Measurements from ENCODE around the gene LPIN1.
"Not testable (repeated sequence)": the region's sequence is repeated elsewhere in the genome, so short reads cannot be mapped to it uniquely, and the experiment has no call there.

The LPIN1 gene

DNA sequence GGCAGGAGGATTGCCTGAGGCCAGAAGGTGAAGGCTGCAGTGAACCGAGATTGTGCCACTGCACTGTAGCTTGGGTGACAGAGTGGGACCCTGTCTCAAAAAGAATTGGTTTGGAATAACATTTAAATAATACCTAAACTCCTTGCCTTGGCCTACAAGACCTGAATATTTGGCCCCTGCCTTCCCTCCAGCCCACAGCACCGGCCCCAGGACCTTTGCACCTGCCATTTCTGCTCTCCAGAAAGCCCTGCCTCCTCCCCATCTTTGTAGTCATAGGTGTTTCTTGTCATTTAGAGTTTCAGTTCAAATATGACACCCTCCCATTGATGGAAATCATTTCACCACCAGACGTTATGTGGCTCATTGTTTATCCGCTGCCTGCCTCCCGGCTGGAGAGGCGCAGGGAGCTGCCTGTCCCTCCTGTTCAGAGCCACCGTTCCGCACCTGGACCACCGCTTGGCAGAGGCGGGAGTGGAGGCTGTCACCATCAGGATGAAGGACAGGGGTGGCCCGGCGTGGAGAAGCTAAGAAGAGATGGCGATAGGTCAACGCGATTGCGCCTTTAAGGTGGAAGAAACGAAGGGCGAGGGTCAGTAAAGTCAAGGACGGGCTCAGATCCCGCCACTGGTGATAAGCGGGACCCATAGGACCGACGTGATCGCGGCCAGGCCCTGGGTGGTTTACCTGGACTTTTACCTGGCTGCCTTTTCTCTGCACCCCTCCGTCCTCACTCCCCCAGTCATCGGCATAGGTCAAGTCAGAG, 638 bp upstream of the LPIN1 start:
- DNase-seq: no peak

DNA sequence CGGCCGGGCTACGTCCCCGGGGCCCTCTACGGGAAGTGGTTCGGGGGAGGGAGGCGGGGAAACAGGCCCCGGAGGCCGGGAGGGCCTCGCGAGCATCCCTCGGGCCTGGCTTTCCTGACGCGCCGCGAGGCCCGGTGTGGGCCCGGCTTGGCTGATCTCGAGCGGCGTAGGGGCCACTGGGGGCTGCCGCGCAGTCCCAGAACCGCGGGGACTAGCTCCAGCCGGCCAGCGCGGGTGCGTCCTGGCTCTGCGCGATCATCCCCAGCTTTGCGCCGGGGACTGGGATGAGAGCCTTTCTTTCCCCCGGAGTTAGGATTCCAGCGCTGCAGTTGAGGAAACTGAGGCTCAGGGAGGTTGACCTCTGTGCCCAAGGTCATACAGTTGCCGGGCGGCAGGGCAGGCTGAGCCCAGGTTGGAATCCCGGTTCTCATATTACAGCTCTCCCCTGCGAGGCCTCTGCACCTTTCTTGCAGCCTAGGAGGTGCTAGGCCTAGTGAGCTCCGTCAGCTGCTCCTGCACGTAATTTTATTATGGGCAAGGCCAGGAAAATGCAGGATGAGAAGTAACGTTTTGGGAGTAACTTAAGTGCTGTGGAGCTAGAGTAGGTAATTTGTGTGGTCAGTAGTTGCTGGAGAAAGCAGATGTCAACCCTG, 501 bp downstream of the LPIN1 start:
- no peak for DNase-seq

DNA sequence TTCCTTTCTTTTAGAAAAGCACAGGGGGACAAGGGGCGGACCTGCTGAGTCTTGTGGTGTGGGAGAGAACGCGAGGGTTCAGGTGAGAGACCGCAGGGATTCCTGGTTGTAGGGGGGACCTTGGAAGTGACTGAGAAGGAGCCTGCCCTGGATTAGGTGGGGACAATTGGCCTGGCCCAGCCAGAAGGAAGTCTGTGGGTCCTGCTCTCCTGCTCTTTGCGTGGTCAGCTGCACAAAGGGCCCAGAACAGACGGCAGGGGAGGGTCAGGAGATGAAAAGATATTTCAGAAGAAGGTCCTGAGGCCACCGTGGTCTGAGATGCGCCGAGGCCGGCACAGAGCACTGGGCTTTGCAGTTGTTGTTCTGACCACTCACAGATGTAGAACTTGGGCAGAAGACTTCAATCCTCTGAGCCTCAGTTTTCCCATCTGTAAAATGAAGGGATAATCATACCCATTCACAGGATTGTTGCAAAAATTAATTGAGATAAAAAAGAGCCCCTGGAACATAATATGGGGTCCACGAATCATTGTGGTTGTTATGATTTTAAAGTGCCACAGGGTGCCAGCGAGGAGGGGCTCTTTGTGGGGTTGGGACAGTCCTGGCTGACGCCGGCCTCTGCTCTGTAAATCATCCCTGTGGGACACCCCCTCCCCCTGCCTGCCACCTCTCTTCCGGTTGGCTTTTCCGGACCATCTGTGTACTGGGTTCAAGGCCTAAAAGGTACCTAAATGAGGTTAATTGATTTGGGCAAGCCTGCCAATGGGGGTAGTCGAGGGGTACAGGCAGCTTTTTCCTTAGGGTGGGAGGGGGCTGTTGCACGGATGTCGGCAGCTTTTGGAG, 1.8 kb downstream of the LPIN1 start:
- no peak for DNase-seq

DNA sequence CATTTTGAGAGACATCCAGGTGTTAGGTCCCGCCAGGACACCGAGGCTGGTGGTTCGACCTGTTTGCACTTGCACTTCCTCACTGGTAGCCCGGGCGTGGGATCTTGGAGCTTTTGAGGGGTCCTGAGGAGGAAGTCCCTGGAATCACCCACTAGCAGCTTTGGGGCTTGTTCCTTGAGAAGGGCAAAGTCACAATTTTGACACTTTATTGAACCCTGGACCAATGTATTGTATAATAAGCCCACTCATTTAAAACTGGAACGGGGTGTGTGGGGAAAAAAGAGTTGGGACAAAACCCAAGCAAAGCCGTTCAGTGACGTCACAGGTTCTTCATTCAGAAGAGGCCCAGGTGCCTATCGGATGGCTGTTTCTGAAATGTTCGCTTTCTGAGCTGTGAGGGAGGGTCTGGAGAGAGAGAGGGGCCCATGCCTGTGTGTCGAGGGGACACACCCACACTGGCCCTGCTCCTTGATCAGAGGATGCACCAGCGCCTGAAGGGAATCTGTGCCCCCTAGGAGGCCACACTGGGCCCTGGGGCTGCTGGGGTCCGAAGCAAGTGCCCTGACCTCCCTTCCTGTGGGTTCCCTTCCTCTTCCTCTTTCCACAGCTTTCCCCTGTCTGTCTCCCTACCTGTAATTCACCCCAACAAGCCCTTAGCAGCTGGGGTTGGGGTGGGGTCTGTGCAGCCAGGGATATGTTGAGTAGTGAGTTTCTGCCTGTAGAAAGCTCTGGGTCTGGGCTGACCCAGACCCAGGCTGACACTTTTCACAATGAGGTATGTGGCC, 2.6 kb downstream of the LPIN1 start:
- DNase-seq: no peak

DNA sequence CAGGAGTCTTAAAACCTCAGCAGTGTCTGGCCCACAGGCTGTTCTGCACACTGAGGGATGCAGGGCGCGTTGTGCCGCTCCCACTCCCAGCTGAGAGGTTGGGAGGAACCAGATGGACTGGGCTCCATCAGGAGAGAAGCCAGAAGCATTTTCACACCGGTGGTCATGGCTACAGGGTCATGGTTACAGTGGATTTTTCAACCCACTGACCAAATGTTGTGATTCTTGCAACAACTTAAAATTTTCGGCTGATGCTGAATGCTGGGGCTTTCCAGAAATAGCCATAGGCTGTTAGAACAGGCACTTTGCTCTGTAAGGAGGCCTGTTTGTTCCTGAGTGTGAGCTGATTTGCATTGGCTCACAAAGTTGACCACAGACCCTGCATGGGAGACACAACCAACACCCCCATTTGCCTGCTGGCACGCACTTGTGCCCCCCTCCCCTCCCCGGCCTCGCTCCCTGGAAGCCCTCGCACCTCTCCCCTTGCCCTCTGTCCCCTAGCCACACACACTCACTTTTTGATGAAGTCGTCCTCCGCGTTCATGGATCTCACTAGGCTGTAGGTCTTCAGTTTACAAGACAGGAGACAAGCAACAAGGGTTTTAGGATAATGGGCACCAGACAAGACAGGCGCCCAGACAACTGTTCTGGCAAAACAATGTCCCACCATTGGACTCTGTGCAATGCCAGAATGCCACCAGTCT, 3.4 kb downstream of the LPIN1 start:
- no peak for DNase-seq

DNA sequence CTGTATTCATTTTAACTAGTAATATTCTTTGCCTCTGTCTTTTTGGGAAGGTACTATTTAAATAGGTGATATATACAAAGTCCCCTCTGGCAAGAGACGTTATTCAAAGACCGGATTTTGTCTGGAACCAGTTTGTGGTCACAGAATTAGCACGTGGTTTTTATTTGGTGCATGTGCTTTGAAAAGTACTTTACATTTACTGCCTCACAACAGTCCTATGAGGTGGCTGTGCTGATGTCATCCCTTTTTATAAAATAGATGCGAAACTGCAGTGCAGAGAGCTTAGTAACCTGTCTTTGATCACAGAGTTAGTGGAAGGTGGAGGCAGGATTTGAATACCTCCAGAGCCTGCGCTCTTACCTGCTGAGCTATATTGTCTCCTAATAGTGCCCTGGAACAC, 4.0 kb downstream of the LPIN1 start:
- DNase-seq: no peak

DNA sequence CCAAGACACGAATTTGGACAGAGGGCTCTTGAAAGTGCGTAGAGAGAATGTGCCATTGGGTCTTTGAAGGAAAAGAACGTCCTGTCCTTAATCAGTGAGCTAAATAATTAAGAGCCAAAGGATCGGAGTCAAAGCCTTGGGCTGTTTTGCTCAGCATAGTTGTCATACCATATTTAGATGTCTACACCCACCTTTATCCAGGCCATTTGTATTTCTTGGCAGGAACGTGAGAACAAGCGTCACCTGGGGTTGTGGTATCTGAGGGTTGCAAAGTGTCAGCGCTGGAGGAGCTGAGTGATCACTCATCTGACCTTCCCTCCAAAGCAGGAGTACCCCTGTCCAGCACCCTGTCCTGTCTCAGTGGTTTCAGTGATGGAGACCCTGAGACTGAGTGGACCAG, 4.5 kb downstream of the LPIN1 start:
- no peak for DNase-seq

DNA sequence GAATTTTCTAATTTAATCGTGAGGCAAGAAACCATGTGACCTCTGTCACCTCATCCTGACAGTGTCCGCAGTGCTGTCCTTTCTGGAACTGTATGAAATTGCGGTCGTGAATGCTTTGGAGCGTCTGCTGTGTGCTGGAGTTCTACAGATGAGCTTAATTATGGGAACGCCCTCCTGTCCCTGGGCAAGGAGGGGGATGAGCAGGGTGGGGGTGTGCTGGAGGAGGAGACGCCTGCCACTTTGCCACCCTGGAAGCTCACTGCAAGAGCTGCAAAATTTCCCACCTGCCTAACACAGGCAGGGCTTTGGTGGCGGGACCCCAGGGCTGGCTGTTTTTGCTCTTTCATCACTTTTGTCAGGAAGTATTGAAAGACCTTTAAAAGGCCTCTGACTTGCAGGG, 6.5 kb downstream of the LPIN1 start:
- DNase-seq: no peak

DNA sequence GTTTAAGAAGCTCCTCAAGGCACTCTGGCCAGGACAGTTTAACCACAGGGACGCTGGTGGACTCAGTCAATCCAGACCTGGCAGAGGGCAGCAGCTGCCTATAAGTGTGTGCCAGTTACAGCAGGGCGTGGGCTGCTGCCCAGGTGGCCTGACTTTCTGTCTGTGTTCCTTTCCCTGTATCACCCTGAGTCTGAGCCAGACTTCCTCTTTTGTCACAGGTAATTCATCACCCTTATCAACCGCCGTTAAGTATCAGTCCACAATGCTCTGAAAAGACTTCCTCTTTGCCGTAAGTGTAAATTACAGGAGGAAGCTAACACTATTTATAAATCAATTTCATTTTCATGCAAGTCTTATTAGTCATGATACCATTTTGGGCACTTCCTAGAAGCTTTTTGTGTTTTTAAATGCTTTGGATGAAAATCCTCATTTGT, 7.0 kb downstream of the LPIN1 start:
- DNase-seq: peak; percentile 76

DNA sequence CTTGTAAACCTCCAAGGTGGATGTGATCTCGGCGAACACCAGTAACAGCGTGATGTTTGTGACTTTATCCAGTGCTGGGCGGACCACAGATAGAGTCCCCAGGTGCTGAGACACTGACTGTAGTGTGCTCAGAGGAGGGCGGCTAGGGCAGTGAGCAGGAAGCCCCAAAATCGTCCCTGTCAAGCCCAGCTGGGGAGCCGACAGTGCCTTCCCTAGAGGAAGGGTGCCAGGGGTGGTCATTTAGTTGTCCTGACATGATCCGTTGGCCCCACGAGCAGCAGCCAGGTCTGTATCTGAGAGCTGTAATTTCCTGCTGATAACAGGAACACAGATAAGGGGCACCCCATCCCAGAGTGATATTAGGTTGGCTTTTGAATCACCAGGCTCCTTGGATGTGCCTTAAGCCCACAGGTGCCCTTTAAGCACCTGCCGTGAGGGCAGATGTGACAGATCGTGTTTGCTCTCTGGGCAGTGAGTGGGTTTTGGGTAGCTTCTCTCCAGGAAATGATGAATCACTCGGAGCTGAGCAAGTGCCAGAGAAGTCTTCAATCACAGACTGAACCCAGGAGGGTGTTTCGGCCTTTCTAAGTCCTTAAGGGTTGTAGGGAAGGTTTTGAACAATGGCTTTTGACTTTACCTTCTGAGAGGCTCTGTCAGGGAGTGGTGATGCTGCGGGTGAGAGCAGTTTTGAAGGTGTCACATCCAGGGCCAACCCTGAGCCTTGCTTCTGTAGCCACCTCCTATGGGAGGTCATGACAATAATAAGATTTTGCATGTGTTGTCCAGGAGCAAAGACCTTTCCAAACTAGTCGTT, 7.7 kb downstream of the LPIN1 start:
- peak; percentile 93 for DNase-seq

DNA sequence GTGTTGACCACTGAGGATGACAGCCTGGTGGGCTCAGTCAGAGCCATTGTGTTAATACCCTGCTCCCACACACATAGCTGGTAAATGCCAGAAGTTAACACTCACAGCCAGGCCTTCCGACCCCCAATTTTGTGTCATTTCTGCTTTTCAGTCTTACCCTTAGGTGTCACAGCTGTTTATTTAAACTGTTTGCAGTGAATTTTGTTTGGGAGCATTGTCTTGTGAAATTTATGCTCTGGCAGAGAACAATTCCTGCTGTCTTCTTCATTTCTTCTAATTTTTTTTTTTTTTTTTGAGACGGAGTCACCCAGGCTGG, 8.2 kb downstream of the LPIN1 start:
- DNase-seq: no peak

DNA sequence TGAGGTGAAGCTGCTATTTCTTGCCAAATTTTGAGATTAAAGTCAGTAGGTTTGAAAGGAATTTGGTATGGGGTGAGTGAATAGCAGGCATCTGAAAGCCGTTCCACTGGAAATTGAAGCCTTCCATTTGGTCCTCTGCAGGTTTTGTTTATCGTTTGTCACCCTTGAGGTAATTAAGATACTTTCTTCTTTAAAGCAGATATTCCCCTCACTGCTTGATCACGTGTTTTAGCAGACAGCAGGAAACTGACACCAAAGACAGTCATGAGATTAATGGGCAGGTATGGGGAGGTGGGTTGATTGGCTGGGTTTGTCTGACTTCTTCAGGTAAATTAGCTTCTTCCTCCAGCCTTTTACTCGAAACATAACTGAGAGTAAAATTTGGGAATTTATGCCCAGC, 10.7 kb downstream of the LPIN1 start:
- peak; percentile 78 for DNase-seq

DNA sequence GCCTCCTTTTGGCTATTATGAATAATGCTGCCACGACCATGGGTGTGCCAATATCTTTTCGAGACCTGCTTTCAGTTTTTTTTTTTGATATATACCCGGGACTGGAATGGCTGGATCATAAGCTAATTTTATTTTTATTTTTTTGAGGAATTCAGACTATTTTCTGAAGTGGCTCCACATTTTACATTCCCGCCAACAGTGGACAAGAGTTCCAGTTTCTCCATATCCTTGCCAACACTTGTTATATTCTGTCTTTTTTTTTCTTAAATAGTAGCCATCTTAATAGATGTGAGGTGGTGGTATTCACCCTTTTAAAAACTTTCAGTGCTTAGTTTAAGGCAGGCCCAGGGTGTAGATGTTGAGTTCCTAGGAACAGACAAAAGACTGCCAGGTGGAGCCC, 11.8 kb downstream of the LPIN1 start:
- DNase-seq: no peak

DNA sequence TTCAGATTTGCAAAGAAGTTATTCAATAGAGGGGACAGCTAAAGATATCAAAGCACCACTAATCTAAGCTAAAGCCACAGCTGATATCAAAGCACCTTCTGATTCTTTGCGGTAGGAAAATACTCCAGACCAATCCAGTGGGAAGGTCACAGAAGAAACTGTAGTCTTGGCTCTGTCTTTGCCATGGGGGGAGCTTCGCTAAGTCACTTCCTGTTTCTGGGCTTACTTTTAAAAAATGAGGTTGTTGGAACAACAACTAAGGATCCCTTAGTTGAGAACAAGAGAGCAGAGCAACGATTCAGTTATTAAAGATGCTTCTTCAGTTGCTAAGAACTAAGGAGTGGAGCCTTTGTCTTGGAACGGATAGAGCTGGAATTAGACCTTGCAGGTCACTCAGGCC, 12.2 kb downstream of the LPIN1 start:
- no peak for DNase-seq

DNA sequence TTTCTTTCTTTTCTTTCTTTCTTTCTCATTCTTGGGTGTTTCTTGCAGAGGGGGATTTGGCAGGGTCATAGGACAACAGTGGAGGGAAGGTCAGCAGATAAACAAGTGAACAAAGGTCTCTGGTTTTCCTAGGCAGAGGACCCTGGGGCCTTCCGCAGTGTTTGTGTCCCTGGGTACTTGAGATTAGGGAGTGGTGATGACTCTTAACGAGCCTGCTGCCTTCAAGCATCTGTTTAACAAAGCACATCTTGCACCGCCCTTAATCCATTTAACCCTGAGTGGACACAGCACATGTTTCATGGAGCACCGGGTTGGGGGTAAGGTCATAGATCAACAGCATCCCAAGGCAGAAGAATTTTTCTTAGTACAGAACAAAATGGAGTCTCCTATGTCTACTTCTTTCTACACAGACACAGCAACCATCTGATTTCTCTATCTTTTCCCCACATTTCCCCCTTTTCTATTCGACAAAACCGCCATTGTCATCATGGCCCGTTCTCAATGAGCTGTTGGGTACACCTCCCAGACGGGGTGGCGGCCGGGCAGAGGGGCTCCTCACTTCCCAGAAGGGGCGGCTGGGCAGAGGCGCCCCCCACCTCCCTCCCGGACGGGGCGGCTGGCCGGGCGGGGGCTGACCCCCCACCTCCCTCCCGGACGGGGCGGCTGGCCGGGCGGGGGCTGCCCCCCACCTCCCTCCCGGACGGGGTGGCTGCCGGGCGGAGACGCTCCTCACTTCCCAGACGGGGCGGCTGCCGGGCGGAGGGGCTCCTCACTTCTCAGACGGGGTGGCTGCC, 12.9 kb downstream of the LPIN1 start:
- DNase-seq: not testable (repeated sequence)

DNA sequence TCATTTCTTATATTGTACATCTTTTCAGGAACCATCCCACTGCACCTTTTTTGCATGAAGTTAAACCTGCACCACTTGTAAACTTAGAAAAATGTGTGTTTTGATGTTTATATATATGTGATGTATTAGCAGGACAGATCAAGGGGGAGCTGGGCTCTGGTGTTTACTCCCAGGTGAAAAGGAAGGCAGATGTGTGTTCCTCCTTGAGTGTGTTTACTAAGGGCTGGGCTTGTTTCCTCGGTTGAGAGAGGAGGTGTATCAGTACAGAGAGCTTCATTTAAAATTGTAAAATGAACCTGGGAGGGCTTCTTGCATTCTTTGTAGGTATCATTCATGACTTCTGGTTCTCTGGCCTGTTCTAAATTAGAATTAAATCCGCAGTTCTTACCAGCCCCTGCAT, 14.8 kb downstream of the LPIN1 start:
- peak; percentile 48 for DNase-seq

DNA sequence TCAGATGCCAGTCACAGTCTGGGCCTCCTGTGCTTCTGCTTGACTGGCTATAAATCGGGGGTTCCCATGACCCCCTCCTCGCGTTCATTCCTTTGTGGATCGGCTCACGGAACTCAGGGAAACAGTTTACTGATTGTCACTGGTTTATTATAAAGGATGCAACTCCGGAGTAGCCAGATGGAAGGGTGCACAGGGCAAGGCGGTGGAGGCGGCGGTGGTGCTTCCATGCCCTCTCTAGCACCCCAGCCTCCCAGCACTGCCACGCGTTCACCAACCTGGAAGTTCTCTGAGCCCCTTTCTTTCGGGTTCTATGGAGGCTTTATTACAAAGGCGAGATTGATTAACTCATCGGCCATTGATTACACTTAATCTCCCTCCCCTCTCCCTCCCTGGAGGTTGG, 15.6 kb downstream of the LPIN1 start:
- no peak for DNase-seq

DNA sequence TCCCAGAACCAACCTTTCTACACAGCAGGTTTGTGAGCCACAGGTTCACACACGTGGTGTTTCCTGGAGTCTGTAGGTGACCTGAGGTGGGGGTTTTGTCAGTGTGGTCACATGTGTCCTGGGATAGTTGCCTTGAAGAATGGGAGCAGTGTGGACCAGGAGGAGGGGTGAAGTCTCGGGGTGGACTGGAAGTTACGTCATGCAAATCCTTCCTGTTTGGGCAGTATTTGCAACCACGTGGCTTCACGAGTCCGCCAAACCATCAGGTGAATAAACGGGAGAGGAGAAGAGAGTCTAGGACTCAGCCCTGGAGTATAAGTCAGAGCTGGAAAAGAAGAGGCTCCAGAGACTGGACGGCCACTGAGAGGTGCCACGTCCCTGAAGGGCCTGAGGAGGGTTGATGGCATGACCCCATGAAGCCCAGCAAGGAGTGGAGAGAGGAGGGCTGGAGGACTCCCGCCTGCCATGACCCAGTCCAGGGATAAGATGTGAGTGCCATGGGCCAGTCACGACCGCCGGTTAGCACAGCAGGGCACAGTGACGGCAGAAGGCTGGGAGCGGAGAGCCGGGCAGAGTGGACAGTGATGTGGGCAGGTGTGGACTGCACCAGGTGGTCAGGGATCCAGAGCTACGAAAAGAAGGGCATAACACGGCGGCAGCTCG, 16.5 kb downstream of the LPIN1 start:
- DNase-seq: no peak

DNA sequence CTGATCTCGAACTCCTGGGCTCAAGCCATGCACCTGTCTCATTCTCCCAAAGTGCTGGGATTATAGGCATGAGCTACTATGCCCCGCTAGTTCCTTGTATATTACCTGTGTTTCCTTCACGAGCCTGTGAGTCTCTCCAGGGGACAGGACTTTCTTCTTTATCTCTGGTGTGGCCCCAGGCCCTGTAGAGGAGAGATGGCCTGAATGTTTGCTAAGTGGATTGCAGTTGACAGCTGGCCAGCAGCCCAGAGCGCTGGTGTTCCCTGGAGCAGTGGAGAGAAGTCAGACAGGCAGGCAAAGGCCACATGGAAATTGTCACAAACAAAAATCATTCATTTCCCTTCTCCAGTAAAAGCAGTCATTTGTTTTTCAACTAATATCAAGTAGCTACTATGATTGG, 17.9 kb downstream of the LPIN1 start:
- DNase-seq: no peak

DNA sequence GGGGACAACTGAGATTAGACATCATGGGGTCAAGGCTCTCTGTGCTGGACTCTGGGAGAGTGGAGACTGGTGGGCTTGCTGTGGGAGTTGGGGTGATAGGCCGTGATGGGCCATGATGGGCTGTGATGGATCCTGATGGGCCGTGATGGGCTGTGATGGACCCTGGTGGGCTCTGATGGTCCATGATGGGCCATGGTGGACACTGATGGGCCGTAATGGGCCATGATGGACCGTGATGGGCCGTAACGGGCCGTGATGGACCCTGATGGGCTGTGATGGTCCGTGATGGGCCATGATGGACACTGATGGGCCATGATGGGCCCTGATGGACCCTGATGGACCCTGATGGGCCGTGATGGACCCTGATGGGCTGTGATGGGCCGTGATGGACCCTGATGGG, 18.5 kb downstream of the LPIN1 start:
- no peak for DNase-seq

All from NCI-H187 treated with DMSO at 0.1 percent for 48 hours (cell line).